ENCODE results near the gene GALNT10. TPM values are rescaled to one million over a fixed set of nuclear protein-coding genes. Genes with fewer than 3 reads are reported as not detected.

Gene GALNT10
- total and polyA plus RNA-seq, 9 of the 15 experiments (the other 6 are each of a cell fraction or from before 2014, with no cell fraction given) = 4.6 to 37.1 (median 13.3) TPM

DNA sequence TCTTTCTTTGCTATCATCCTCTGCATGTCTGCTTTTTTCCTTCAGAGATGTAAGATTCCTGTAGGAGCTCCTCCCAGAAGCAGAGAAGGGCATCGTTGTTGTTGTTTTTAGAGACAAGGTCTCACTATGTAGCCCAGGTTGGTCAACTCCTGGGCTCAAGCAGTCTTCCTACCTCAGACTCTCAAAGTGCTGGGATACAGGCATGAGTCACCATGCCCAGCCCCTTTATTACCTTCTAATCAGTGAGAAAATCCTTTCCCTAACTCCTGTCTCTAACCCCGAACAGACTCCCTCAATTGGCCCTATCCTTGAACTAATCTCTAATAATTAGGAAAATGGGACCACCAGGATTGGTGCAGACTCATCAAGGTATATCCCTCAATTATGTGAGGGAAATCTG is 64.4 kb downstream of the GALNT10 start:
- H4K20me1 ChIP-seq (replicated peaks; ENCODE audit: control insufficient read depth, insufficient read depth, low read length) = no peaks in the 10 kb centered on the region
- no peaks in the 10 kb centered on the region for H3K36me3 ChIP-seq (ENCODE audit: control insufficient read depth, insufficient read depth, low read length)
- no peaks in the 10 kb centered on the region for H3K27me3 ChIP-seq (ENCODE audit: control insufficient read depth in 2 of 2, insufficient read depth in 2 of 2, low read length in 2 of 2)
- H3K4me1 ChIP-seq (replicated peaks in 1 of 2; ENCODE audit: control insufficient read depth in 2 of 2, insufficient read depth in 2 of 2, low read length in 2 of 2) = no peaks in the 10 kb centered on the region
- DNase-seq (ENCODE audit: extremely low read depth in 1 of 4, low spot score in 3 of 4) (no peak), ATAC-seq (no peak), FAIRE-seq (no peak)
- no peak overlapping the region for H3K4me2 ChIP-seq (ENCODE audit: insufficient read depth, low read length)
- TF ChIP-seq NRF1 (conservative IDR thresholded peaks at IDR 0.05 in 1 of 2, IDR thresholded peaks at IDR 0.05 in 1 of 2) (no peak), STAT5A (IDR thresholded peaks at IDR 0.05; ENCODE audit: borderline replicate concordance, low read length) (no peak), MTA1 (IDR thresholded peaks at IDR 0.05; ENCODE audit: borderline replicate concordance) (no peak), KLF13 (tag; IDR thresholded peaks at IDR 0.05; ENCODE audit: borderline replicate concordance, low read depth) (no peak), FOXJ3 (CRISPR knock-in tag; IDR thresholded peaks at IDR 0.05) (no peak), C11orf30 (IDR thresholded peaks at IDR 0.05; ENCODE audit: low read depth) (no peak), CBX5 (IDR thresholded peaks at IDR 0.05; ENCODE audit: borderline replicate concordance, low read depth) (no peak), ZNF232 (CRISPR knock-in tag; IDR thresholded peaks at IDR 0.05) (no peak), ZNF140 (CRISPR knock-in tag; IDR thresholded peaks at IDR 0.05) (no peak), ZNF23 (CRISPR knock-in tag; IDR thresholded peaks at IDR 0.05) (no peak), ZNF584 (CRISPR knock-in tag; IDR thresholded peaks at IDR 0.05; ENCODE audit: low read depth) (no peak), ARHGAP35 (IDR thresholded peaks at IDR 0.05; ENCODE audit: partially characterized antibody) (no peak), ZNF174 (CRISPR knock-in tag; IDR thresholded peaks at IDR 0.05) (no peak), PML (IDR thresholded peaks at IDR 0.05; ENCODE audit: low read length) (no peak), ZNF408 (CRISPR knock-in tag; IDR thresholded peaks at IDR 0.05; ENCODE audit: low read depth) (no peak)
- TF ChIP-seq, protein P1, sequence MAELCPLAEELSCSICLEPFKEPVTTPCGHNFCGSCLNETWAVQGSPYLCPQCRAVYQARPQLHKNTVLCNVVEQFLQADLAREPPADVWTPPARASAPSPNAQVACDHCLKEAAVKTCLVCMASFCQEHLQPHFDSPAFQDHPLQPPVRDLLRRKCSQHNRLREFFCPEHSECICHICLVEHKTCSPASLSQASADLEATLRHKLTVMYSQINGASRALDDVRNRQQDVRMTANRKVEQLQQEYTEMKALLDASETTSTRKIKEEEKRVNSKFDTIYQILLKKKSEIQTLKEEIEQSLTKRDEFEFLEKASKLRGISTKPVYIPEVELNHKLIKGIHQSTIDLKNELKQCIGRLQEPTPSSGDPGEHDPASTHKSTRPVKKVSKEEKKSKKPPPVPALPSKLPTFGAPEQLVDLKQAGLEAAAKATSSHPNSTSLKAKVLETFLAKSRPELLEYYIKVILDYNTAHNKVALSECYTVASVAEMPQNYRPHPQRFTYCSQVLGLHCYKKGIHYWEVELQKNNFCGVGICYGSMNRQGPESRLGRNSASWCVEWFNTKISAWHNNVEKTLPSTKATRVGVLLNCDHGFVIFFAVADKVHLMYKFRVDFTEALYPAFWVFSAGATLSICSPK (IDR thresholded peaks at IDR 0.05; ENCODE audit: borderline replicate concordance) = no peak
- TF ChIP-seq, protein P2, sequence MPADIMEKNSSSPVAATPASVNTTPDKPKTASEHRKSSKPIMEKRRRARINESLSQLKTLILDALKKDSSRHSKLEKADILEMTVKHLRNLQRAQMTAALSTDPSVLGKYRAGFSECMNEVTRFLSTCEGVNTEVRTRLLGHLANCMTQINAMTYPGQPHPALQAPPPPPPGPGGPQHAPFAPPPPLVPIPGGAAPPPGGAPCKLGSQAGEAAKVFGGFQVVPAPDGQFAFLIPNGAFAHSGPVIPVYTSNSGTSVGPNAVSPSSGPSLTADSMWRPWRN (IDR thresholded peaks at IDR 0.05; ENCODE audit: low read depth) = no peak
- H3K79me2 ChIP-seq (ENCODE audit: control insufficient read depth, insufficient read depth, low read length) = no peaks in the 10 kb centered on the region
- CTCF ChIA-PET (ENCODE audit: low intra/inter-chr PET ratio) = no interaction called here
- POLR2A ChIA-PET = interaction anchor here (0.6 kb wide), 1 partner anchor 207 kb away, joined by 3 read pairs; no protein-coding TSS in a partner anchor
- H3K9me1 ChIP-seq (ENCODE audit: control insufficient read depth, insufficient read depth, low read length) = no peaks in the 10 kb centered on the region
- H3K9ac ChIP-seq (ENCODE audit: insufficient read depth in 1 of 2, low read depth in 2 of 2, low read length in 2 of 2) = no peak overlapping the region
- H3K9me3 ChIP-seq (replicated peaks; ENCODE audit: control insufficient read depth, insufficient read depth, low read depth, low read length) = no peaks in the 10 kb centered on the region
- WGBS (ENCODE audit: insufficient coverage, low coverage, missing lambda C conversion rate) = 9% methylated on average over 2 of the region's 2 CpGs
- H3K4me3 ChIP-seq = no peak overlapping the region
- BruUV-seq (replicated peaks) = no TSS peak
- in situ Hi-C loops (cut with MboI) (no loop called here), intact Hi-C loops (cut with micrococcal nuclease) (no loop called here)
- H2AFZ ChIP-seq (ENCODE audit: low read depth, low read length) = no peak overlapping the region
- no peak overlapping the region for H3K27ac ChIP-seq (ENCODE audit: extremely low read depth, low read depth, low read length)

All from K562 (cell line).